DMS 273 treated with DMSO at 0.1 percent for 48 hours (cell line): ENCODE measurements around the gene SH2D2A.

ENCODE experiments used
- DNase-seq: peaks from one replicate; lab custom pipeline; 2025; lab: John Stamatoyannopoulos, UW

Gene SH2D2A

GRCh38 chr1:156803086-156803851, 13.4 kb downstream of the SH2D2A start:
- no peak for DNase-seq

GRCh38 chr1:156802421-156802935, 14.2 kb downstream of the SH2D2A start:
- no peak for DNase-seq

- peak; percentile 84 for DNase-seq
These were observed 15.1 kb downstream of the SH2D2A start for GRCh38 chr1:156801409-156802121.

GRCh38 chr1:156797212-156797871, 19.3 kb downstream of the SH2D2A start:
- peak; percentile 59 for DNase-seq

- DNase-seq = no peak
These were observed 20.1 kb downstream of the SH2D2A start for GRCh38 chr1:156796340-156797097.

- no peak for DNase-seq
These were observed 20.9 kb downstream of the SH2D2A start for GRCh38 chr1:156795787-156796186.

GRCh38 chr1:156795374-156795733, 21.3 kb downstream of the SH2D2A start:
- no peak for DNase-seq

- no peak for DNase-seq
These were observed 21.9 kb downstream of the SH2D2A start for GRCh38 chr1:156794506-156795373.

GRCh38 chr1:156789621-156790318, 26.9 kb downstream of the SH2D2A start:
- no peak for DNase-seq

- no peak for DNase-seq
These were observed 28.5 kb downstream of the SH2D2A start for GRCh38 chr1:156788136-156788535.

GRCh38 chr1:156786640-156787039, 30.0 kb downstream of the SH2D2A start:
- DNase-seq = no peak

- no peak for DNase-seq
These were observed 31.2 kb downstream of the SH2D2A start for GRCh38 chr1:156785458-156785857.

- no peak for DNase-seq
These were observed 35.0 kb downstream of the SH2D2A start for GRCh38 chr1:156781585-156782186.

- no peak for DNase-seq
These were observed 39.1 kb downstream of the SH2D2A start for GRCh38 chr1:156777573-156777972.

GRCh38 chr1:156776942-156777341, 39.7 kb downstream of the SH2D2A start:
- no peak for DNase-seq

- no peak for DNase-seq
These were observed 40.8 kb downstream of the SH2D2A start for GRCh38 chr1:156775799-156776198.

- no peak for DNase-seq
These were observed 43.0 kb downstream of the SH2D2A start for GRCh38 chr1:156773607-156774006.

- no peak for DNase-seq
These were observed 43.7 kb downstream of the SH2D2A start for GRCh38 chr1:156772728-156773497.

- DNase-seq = no peak
These were observed 44.4 kb downstream of the SH2D2A start for GRCh38 chr1:156772222-156772621.
